Nucleus accumbens (tissue), 56 donors: ENCODE data around the gene ROR1.
A peak's percentile ranks its signal among the peaks of the same experiment; 100 is the strongest.
"Not testable (repeated sequence)": the region's sequence is repeated elsewhere in the genome, so short reads cannot be mapped to it uniquely, and the experiment has no call there.

Source experiments
- DNase-seq, 56 donors: peaks; one replicate each; lab custom pipeline; 2025; lab: John Stamatoyannopoulos, UW

Gene ROR1

DNA sequence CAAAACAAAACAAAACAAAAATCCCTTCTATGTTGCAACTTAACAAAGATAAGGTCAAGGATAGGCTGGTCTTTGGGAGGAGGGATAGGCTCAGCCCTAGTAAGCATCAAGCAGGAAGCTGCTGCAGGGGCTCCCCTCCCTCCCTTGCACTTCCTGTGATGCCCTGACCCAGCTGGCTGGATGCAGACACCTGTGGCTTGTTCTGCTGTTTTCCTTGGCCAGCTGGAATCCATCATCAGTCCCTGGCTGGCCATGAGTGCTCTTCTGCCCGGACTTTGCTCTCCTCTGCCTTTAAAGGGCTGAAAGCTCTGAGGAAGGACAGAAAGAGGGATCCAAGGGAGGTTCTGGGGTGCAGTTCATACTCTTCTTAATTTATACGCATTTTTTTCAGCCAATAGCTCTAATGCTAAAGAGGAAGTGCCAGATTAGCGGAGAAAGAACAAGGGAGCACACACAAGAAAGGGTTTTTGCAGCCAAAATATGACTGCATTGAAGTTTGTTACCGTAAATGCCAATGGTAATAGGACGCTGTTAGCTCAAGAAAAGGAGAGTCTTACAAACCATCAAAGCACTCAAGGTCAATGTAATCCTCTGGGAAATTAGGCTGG is 409.7 kb downstream of the ROR1 start:
- DNase-seq = no peak

DNA sequence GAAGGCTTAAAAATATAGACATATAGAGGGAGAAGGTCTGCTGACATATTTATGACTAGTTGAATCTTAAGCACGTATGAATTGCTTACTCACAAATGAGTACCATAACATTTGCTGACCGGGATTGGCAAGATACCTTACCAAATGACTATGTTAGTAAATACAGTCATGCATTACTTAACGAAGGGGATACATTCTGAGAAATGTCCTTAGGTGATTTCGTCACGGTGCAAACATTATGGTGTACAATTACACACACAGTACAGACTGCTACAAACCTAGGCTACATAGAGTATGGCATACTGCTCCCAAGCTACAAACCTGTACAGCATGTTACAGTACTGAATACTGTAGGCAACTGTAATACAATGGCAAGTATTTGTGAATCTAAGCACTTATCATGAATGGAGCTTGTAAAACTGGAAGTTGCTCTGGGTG is 410.2 kb downstream of the ROR1 start:
- no peak for DNase-seq

DNA sequence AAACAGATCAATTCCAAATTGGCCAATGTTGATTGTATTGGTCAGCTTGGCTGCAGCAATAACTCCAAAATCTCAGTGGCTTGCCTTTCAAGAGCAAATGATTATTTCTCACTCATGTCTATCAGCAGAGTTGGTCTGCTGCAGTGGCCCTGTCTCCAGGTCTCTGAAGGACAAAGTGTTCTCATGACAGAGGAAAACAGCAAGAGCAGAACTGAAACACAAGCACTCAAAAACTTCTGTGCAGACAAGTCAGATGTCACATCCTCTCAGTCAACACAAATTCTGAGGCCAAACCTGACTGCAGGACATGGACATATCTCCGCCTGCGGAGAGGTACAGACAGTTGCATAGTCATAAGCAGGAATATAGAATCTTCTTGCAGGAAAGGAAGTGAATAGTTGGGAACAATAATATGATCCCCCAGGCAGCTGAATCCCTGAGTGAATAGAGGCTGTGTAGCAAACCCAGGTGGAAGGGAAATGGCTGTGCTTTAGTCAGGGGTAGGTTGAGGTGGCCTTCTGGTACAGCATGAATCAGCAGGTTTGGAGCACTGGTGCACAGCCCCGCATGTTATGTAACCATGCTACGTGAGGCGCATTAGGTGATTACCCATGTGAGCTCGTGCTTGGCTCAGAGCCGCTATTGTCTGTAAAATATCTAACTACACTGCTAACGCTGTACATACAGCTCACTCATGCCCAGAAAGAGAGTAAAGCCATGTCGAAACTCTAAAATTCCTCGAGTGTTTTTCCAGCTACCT is 412.5 kb downstream of the ROR1 start:
- DNase-seq = no peak

- DNase-seq = no peak
These were observed 413.1 kb downstream of the ROR1 start for GRCh38 chr1:64186898-64187280.

GRCh38 chr1:64187646-64188045 is 413.8 kb downstream of the ROR1 start:
- no peak for DNase-seq

DNA sequence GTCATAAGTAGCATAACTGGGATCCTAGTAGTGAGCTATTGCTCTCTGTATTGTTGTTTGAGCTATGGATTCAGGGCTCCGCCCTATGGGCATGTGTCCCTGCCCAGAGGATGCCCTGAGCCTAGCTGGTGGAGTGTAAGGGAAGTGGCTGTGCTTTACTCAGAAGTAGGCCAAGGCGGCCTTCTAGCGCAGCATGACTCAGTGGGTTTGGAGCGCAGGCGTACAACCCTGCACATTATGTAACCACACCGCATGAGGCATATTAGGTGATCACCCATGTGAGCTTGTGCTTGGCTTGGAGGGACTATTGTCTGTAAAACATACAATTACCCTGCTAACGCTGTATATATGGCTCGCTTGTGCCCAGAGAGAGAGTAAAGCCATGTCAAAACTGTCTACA is 418.5 kb downstream of the ROR1 start:
- DNase-seq = no peak

GRCh38 chr1:64194168-64195080 is 420.6 kb downstream of the ROR1 start:
- DNase-seq = peak in 16 of 56 donors; percentile 4 to 59 (median 16)

DNA sequence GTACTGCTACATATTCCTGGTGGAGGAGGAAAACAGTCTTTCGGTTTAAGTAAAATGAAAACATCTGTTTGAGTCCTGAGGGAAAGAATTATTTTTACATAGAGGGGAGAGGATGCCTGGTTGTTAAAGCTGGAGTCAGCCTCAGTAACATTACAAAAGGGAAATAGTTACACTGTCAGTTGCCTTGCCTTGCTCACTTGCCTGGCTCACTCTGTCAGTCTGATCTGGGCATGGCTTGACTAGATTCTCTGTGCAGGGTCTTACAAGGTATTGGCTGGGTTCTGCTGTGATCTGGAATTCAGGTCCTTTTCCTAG is 421.2 kb downstream of the ROR1 start:
- DNase-seq = no peak

DNA sequence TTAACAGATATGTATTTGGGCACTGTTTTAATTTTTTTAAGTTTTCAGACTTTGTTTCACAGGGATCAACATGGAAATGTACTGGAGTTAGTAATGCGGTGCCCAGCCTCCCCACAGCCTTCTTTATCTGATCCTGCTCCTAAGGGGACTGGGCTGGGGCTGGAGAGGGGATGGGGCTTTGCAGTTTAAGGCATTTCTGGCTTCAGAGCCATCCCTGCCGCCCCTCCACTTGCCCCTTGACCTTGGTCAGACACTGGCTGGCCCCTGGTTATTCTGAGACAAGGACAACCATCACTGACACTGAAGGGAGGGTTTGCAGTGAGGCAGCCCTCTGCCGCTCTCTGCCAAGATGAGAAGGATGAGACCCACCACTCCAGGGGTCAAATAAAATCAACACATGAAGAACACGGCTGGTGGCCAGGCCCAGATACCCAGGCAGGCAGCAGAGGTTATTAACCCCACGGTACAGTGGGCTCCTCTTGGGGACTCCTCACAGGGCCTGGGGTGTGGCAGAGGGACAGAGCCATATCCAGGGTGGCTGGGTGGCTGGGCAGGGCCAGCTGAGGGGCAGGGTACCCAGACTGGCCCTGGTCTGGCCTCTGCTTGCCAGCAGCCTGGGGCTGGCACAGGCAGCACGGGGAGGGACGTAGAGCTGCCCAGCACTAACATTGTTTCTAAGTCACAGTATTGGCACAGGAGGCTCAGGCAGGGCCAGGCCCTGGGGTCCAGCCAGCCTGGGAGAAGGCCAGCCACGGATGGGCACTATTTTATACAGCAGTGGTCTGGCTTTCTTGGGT is 422.5 kb downstream of the ROR1 start:
- DNase-seq = peak in 32 of 56 donors; percentile 6 to 76 (median 30)

DNA sequence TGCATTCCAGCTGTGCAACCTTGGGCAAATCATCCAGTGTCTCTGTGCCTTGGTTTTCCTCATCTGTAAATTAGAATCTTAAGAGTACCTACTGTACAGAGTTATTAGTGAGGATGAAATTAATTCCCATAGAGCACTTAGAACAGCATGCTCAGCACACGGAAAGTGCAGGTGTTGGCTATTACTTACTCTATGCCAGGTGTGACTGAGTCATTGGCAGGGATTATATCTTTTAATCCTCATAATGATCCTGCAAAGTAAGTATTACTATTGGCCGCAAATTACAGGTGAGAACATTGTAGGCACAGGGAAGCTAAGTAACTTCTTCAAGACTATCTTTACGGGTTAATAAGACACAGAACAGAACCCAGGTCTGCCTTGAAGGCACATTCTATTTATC is 423.3 kb downstream of the ROR1 start:
- DNase-seq = no peak

DNA sequence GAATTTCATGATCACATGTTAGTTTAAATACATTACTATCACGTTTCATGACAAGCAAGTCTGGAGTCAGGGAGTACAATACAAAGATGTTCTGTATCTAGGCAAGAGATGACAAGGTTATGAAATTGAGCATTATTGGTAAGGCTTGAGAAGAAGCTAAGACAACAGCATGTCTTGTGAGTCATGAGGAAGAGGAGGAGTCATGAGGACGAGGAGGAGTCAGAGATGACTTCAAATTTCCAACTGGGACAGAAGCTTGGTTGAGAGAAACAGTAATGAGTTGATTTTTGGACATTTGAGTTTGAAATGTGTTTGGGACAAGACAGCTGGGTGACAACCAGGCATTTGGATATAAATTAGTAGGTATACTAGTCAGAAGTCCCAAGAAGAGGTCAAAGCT is 425.3 kb downstream of the ROR1 start:
- no peak for DNase-seq

DNA sequence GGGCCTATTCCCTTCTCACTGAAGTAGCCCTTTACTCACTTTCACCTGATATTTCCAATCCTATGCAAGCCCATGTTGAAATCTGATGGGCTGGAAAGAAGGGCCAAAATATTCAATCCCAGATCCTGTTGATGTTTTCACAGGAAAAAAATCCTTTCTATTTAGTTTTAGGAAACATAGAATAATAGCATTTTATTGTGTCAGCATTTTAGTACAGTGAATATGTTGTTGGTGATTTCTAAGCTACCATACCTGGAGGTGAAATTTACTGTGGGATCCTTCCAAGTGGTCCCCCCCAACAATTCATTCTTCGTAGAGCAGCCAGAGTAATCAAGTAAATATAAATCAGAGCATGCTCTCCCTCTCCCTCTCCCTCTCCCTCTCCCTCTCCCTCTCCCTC is 426.2 kb downstream of the ROR1 start:
- no peak for DNase-seq

DNA sequence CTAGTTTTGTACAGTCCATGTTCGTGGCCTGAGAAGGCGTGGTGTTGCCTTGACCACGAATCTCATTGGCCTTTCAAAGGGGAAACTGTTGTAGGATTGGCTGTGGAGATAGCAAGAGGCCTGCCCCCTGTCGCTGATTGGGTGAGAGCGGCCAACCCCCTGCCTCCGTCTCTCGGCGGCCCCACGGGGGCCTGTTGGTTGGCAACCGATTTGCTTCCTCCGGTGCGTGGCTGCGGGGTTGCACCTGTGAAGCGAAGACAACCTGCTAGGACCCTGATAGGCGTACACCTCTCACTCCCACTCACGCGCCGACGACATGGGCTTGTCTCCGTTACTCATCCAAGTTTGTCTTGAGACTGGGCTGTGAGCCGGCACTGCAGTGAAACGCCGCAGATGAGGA is 429.6 kb downstream of the ROR1 start, which contains the start of gene UBE2U:
Gene UBE2U, plus strand, starts transcription at position 204 of the 400 bp plus-strand sequence. CDS start 428 bp downstream, outside the sequence.
- no peak for DNase-seq

GRCh38 chr1:64209221-64209620 is 435.4 kb downstream of the ROR1 start:
- no peak for DNase-seq

DNA sequence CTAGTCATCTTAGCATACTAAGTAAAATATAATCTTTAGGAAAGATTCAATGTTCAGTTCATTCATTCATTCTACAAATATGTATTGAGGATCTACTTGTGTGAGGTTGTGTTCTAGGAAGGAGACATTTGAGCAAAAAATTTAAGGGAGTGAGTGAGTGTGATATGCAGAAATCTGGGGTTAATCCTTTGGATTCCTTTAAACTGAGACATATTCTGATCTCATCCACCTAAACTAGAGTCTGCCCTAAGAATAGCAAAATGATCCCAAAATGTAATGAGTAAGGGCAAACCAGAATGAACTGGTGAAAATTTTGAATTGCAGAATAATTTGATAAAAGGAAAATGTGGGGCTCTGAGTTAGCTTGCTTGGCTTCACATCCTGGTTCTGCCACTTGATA is 438.2 kb downstream of the ROR1 start:
- DNase-seq = no peak

DNA sequence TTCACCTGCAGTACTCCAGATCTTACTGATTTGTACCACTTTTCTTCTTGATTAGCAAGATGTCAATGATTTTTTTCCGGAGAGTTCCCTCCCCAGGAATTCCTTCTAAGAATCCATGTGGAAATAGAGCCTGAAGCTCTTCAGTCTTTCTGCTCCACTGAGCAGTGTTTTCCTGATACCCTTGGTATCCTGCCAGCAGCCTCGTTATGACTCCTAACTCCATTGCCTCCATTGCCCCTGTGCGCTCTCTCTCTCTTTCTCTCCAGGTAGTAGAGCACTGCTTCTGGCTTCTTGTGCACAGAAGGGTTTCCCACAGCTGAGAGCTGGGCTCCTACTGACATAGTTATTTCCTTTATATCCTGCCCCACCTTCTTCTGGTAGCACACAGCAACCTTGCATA is 441.8 kb downstream of the ROR1 start:
- peak in 3 of 56 donors; percentile 1 to 12 (median 12) for DNase-seq

DNA sequence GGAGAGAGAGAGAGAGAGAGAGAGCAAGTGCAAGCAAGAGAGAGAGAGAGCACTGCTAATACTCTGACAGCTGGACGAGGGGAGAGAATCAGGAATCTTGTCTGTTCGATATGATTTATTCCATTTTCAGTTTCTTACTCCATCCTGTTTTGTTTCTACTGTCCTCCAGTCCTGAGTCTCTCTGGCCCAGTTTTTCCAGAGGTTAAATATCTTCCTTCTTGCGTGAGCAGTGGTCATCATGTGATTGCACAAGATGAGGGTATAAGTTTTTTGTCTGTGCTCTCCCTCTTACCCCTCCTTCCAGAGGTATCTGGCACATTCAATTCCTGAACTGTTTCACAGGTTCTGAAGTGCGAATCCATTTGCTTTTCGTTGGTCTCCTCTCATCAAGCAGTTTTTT is 446.4 kb downstream of the ROR1 start:
- no peak for DNase-seq

DNA sequence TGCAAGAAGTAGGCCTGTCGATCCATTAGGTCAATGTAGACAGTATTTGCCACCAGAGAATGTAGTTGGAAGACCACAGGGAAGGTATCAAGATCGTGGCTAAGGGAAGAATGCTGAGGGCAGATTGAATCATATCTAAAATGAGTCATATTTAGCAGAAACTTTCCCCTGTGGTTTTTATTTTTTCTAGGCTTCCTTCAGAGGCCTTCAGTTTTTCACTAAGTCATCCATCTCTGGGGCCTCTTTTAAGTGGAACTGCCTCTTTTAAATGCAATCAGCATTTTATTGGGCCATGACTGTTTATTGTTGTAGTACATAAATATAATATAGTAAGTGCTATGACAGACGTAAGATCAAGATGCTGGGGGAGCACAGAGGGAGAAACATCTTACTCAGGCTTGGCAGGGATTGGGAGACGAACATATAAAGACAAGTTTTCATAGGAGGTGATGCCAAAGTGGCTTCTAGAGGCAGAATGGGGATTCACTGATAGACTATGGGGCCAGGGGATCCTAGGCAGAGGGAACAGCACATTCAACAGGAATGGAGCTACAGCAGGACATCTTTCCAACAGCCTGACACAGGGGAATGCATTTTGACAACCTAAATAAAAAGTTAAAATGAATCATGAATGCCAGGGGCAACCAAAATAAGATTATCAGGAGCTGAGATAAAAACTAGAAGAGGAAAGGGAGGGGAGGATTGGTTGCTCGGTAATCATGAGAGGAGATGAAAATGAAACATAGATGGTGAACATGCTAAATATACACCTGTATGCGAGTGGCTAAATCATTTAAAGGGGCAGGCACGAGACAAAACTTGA is 449.7 kb downstream of the ROR1 start:
- no peak for DNase-seq

- DNase-seq = not testable (repeated sequence)
These were observed 450.4 kb downstream of the ROR1 start for GRCh38 chr1:64224236-64224635.
